NOMO-1 (cell line): ENCODE data around the gene NTRK3.
"Not testable (repeated sequence)": the region's sequence is repeated elsewhere in the genome, so short reads cannot be mapped to it uniquely, and the experiment has no call there.

Experiments
- DNase-seq, 2 experiments: peaks; one replicate each; lab custom pipeline; 2025; ENCODE audit not compliant: unreplicated experiment in 2 of 2; lab: John Stamatoyannopoulos, UW

NTRK3 gene

DNA sequence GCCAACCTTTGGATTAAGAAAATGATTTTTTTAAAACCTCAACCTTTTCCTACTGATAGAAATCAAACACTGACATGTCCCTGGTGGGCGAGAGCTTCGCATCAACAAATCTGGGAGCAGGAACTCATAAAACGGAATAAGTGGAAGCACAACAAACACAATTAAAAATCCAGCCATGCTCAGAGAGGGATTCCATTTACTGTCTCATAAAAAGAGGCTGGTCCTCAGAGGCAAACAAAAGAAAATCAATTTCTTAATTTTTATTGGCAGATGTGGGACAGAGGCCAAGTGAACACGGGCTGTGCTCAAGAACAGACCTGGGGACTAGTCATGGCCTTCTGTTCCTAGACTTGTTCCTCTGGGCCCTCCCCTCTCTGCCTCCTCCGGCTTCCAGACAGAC is 214.5 kb downstream of the NTRK3 start:
- DNase-seq, result no peak

GRCh38 chr15:88040516-88040915 is 216.0 kb downstream of the NTRK3 start:
- DNase-seq, result no peak

- DNase-seq, result no peak
Measured at GRCh38 chr15:88038261-88038660, 218.3 kb downstream of the NTRK3 start.

DNA sequence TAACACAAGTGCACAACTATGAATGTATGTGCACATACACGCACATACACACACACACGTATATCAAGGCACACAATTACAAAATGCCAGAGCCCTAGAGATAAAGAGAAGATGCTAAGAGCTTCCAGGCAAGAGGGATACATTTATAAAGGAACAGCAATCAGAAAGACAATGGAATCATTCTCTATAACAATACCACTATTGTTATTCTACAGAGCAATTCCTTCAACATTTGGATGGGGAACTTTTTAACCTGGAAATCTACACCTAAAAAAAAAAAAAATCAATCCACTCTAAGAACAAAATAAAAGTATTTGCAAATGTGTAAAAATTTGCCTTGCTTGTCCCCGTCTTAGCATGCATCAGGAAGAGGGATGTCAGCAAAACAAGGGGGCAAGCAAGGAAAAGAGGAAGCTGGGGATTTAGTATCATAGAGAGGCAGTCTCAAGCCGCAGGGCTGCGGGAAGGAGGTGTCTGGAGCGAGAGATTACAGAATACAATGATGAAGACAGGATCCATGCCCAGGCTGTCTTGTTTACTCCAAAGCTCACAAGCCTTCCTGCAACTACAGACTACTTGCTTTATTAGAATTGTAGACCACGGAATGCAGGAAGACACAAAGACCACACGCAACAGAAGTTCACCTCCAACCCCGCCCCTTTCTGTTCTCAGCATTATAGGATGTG is 220.2 kb downstream of the NTRK3 start:
- DNase-seq, result peak; percentile 14 to 27

GRCh38 chr15:88035381-88035780 is 221.2 kb downstream of the NTRK3 start:
- no peak for DNase-seq

- not testable (repeated sequence) for DNase-seq
Measured at GRCh38 chr15:88033421-88033820, 223.1 kb downstream of the NTRK3 start.

DNA sequence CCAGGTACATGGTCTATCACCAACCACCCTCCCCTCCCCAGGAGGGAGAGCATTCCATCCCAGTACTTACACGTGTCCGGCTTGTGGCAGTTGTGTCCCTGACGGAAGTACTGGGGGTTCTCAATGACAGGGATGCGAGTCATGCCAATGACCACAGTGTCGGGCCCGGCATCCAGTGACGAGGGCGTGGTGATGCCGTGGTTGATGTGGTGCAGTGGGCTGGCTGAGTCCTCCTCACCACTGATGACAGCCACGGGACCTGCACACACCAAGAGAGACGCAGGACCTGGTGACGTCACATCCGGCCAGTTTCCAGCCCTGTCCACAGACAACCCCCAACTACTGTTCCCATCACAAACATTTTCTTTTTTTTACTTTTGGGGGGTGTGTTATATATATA is 223.8 kb downstream of the NTRK3 start:
- no peak for DNase-seq

- no peak for DNase-seq
Measured at GRCh38 chr15:88031461-88031860, 225.1 kb downstream of the NTRK3 start.

- no peak for DNase-seq
Measured at GRCh38 chr15:88029696-88030095, 226.8 kb downstream of the NTRK3 start.

DNA sequence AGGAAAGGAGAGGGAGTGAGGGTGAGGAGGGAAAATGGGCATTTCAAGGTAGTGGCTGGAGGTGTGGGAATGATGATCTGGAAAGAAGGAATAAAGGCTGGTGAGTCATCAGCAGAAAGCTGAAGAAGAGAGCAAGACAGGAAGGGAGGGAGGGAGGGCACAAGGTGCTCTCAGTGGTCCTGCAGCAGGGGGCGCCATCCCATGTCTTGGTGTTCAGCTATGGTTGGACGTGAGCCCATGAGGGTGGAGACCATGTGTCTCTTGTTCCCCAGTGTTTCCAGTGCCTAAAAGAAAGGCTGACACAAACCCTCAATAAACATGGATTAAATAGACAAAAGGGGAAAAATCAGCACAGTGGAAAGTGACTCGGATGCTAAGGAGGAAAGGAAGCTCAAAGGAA is 228.5 kb downstream of the NTRK3 start:
- DNase-seq, result no peak

GRCh38 chr15:88023914-88024313 is 232.6 kb downstream of the NTRK3 start:
- DNase-seq, result no peak

GRCh38 chr15:88022716-88023115 is 233.8 kb downstream of the NTRK3 start:
- DNase-seq, result no peak

GRCh38 chr15:88021601-88022000 is 234.9 kb downstream of the NTRK3 start:
- no peak for DNase-seq

DNA sequence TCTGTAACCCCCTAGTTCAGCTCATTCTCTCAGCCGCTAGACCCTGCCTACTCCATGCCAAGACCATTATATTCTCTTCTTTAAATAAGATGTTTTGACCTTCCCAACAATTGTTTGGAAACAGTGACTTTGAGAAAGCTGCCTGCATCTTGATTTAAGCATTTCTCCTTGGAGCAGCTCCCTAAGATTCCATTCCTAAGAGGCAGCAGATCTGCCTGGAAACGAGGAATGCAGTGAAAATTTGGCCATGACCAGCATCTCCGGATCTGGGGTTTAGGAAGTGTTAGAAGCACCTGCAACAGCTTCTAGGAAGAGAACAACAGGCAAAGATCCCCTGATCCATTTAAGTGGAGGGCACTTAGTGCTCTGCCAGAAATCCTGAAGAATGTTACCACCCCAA is 235.7 kb downstream of the NTRK3 start:
- DNase-seq, result no peak

DNA sequence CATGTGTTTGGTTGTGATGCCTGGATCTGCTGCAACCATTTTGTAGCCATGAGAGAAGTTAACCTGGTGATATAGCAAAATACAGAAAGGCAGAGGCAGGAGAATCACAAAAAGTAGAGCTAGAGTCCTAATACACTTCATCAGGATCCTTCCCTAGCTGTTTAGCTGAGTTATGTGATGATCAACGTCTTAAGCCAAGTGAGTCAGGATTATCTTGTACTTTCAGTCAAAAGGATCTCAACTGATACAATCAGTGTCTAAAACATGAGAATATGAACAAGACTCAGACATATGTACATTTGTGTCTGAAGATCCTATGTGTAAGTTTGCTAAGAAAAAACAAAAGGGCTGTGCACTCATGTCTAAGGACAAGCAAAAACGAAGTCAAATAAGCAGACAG is 236.9 kb downstream of the NTRK3 start:
- DNase-seq, result no peak

- no peak for DNase-seq
Measured at GRCh38 chr15:88018869-88019641, 237.5 kb downstream of the NTRK3 start.

- no peak for DNase-seq
Measured at GRCh38 chr15:88017753-88018152, 238.8 kb downstream of the NTRK3 start.

- no peak for DNase-seq
Measured at GRCh38 chr15:88016406-88016805, 240.1 kb downstream of the NTRK3 start.

DNA sequence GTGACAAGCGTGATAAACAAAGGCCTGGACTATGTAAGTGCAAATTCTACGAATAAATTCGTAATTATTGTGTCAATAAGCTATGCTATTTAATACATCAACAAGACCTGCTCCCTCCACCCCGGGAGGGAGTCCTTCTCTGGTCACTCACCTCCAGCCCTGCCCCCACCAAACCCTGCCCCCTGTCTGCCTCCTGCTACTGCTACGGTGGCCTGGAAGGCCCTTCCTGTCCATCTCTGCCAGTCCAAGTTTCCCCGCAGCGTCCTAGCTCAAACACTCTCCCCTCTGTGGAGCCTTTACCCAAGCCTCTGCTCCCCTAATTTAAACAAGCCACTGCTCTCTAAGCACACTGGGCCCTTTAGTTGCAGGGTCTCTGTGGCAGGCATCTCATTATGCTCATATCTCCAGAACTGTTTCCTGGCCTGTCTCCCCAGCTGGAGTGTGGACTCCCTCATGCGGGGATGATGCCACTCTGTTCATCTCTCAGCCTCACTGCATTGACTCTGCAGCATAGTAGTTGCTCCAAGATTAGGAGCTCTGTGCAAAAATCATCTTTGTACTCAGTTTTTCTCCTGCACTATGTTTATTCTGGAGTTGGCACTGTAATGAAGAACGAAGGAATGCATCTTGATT is 241.2 kb downstream of the NTRK3 start:
- no peak for DNase-seq

DNA sequence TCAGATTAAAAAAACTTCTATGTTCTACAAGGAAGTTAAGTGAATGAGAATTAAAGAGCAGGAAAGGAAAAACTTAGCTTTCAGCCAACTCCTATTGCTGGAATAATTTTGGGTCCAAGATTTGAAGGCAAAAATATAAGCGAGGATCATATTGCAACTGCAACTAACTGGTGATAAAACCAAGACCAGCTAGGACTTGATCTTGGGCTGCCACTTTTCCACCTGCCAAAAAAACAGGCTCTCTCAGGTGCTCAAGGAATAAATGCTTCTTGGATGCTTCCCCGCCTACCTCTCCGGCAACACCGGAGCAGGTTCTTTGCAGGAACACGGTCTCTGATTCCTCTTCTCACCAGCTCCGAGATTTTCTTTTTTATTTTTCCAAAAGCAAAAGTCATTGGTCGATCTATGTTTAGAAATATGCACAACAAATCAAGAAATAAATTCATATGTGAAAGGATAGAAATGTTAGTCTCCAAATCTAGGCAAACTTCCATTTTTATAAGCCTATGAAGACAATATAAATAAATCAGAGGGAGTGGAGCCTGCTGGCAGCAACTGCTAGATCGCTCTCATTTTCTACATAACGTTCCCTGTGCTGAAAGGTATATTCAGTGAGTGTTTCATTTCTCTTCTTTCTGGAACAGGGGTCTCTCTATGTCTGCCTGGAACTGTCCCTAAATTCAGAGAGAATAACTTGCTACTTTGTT is 241.9 kb downstream of the NTRK3 start:
- no peak for DNase-seq

DNA sequence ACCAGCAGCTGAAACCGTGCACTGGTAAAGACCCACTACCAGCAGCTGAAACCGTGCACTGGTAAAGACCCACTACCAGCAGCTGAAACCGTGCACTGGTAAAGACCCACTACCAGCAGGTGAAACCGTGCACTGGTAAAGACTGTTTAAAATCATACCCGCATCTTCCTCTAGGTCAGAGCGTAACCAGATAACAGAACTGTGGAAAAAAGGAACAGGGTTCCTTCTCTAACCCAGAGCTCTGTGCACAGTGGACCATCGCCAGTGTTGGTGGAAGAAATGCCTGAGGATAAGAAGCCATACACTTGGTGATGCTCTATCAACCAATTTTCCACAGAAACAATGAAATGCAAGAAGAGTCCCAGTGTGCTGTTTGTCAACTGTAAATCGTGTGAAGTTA is 243.4 kb downstream of the NTRK3 start:
- DNase-seq, result no peak
